OCI-LY7 (cell line): ENCODE results near the gene MROH2A.

ENCODE experiments used
- CTCF ChIP-seq: fragments of 200-600 bp; sonication (generic); conservative IDR thresholded peaks from 2 replicates; pipeline ENCODE4 v1.5.1; 2014; ENCODE audit warnings: mild to moderate bottlenecking, antibody characterized with exemption, low read length, moderate library complexity, mixed read lengths
- EZH2phosphoT487 ChIP-seq: fragments of 200-600 bp; sonication (generic); IDR thresholded peaks from 2 replicates; pipeline ENCODE4 v1.6.1; 2018; ENCODE audit warnings: low read depth, borderline replicate concordance, mild to moderate bottlenecking, mixed run types, antibody characterized with exemption, low read length, moderate library complexity, mixed read lengths

- TF ChIP-seq CTCF (no peak), EZH2phosphoT487 (no peak)
These were observed 68.5 kb downstream of the MROH2A start for GRCh38 chr2:233846387-233847247.
